Liver (tissue), 9 donors: Measurements from ENCODE around the gene ALDH1A1. TPM values are rescaled to one million over a fixed set of nuclear protein-coding genes. Genes with fewer than 3 reads are reported as not detected.

Experiments used
- DNase-seq: peaks from one replicate; pipeline ENCODE4 v3.0.0-alpha.2; 2017; ENCODE audit warnings: low spot score
- H3K27ac ChIP-seq, 2 donors: one replicate each; pipeline ENCODE4 v1.7.0; 2013; ENCODE audit warnings: inconsistent platforms in 2 of 2, low read length in 2 of 2, control low read depth in 1 of 2, low read depth in 1 of 2, mild to moderate bottlenecking in 1 of 2
- H3K27me3 ChIP-seq, 4 donors: one replicate each; pipeline versions ENCODE4 v1.6.1 to v1.7.0; 2013; ENCODE audit warnings: low read length in 3 of 4, inconsistent platforms in 1 of 4, mild to moderate bottlenecking in 1 of 4, moderate library complexity in 1 of 4; ENCODE audit not compliant: control insufficient read depth in 4 of 4, insufficient read depth in 4 of 4
- H3K36me3 ChIP-seq, 4 donors: one replicate each; pipeline versions ENCODE4 v1.6.1 to v1.7.0; 2013; ENCODE audit warnings: low read length in 3 of 4, mild to moderate bottlenecking in 3 of 4, low read depth in 1 of 4, moderate library complexity in 1 of 4; ENCODE audit not compliant: control insufficient read depth in 4 of 4, insufficient read depth in 3 of 4
- H3K4me1 ChIP-seq, 4 donors: one replicate each; pipeline versions ENCODE4 v1.6.1 to v1.7.0; 2013; ENCODE audit warnings: low read length in 3 of 4, mild to moderate bottlenecking in 3 of 4, moderate library complexity in 1 of 4; ENCODE audit not compliant: control insufficient read depth in 4 of 4, insufficient read depth in 4 of 4
- H3K4me3 ChIP-seq, 3 donors: one replicate each; pipeline versions ENCODE4 v1.6.1 to v1.7.0; 2013; ENCODE audit warnings: low read length in 3 of 3, control low read depth in 1 of 3, low read depth in 1 of 3, mild to moderate bottlenecking in 1 of 3
- H3K9ac ChIP-seq, 2 donors: one replicate each; pipeline ENCODE4 v1.7.0; 2013; ENCODE audit warnings: low read length in 2 of 2, mild to moderate bottlenecking in 2 of 2, moderate library complexity in 2 of 2, control low read depth in 1 of 2, low read depth in 1 of 2
- H3K9me3 ChIP-seq, 4 donors: one replicate each; pipeline versions ENCODE4 v1.6.1 to v1.7.0; 2013; ENCODE audit warnings: low read length in 3 of 4; ENCODE audit not compliant: control insufficient read depth in 4 of 4
- ATF3 ChIP-seq: IDR thresholded peaks from 2 replicates; pipeline ENCODE4 v1.6.1; 2016; ENCODE audit warnings: antibody characterized with exemption
- CTCF ChIP-seq: fragments of 150-350 bp; IDR thresholded peaks from 2 replicates; pipeline ENCODE4 v1.5.1; 2017; ENCODE audit warnings: improper control_type of control experiment, low read depth, low read length; ENCODE audit not compliant: missing input control
- EGR1 ChIP-seq, 2 donors: IDR thresholded peaks; 2 replicates each; pipeline ENCODE4 v1.6.1; 2016 to 2018; ENCODE audit warnings: antibody characterized with exemption in 2 of 2, low read depth in 2 of 2
- FOXA1 ChIP-seq: IDR thresholded peaks from 2 replicates; pipeline ENCODE4 v1.6.1; 2016; ENCODE audit warnings: antibody characterized with exemption
- FOXA2 ChIP-seq: IDR thresholded peaks from 2 replicates; pipeline ENCODE4 v1.6.1; 2016; ENCODE audit warnings: antibody characterized with exemption
- GABPA ChIP-seq, 2 donors: IDR thresholded peaks in 1 of 2; conservative IDR thresholded peaks in 1 of 2; 2 replicates each; pipeline ENCODE4 v1.6.1; 2016; ENCODE audit warnings: antibody characterized with exemption in 2 of 2, mild to moderate bottlenecking in 1 of 2, moderate library complexity in 1 of 2
- HNF4A ChIP-seq, 2 donors: conservative IDR thresholded peaks; 2 replicates each; pipeline ENCODE4 v1.6.1; 2016; ENCODE audit warnings: antibody characterized with exemption in 2 of 2, mild to moderate bottlenecking in 2 of 2
- HNF4G ChIP-seq: IDR thresholded peaks from 2 replicates; pipeline ENCODE4 v1.6.1; 2016; ENCODE audit warnings: antibody characterized with exemption
- JUND ChIP-seq, 2 donors: IDR thresholded peaks; 2 replicates each; pipeline ENCODE4 v1.6.1; 2016; ENCODE audit warnings: antibody characterized with exemption in 2 of 2
- NR2F2 ChIP-seq: IDR thresholded peaks from 2 replicates; pipeline ENCODE4 v1.6.1; 2016; ENCODE audit warnings: antibody characterized with exemption
- RAD21 ChIP-seq, 2 donors: IDR thresholded peaks; 2 replicates each; pipeline ENCODE4 v1.6.1; 2016; ENCODE audit warnings: antibody characterized with exemption in 2 of 2, mild to moderate bottlenecking in 2 of 2
- REST ChIP-seq: IDR thresholded peaks from 2 replicates; pipeline ENCODE4 v1.6.1; 2016; ENCODE audit warnings: antibody characterized with exemption, mild to moderate bottlenecking
- RXRA ChIP-seq, 2 donors: IDR thresholded peaks; 2 replicates each; pipeline ENCODE4 v1.6.1; 2017 to 2018; ENCODE audit warnings: antibody characterized with exemption in 2 of 2, mild to moderate bottlenecking in 1 of 2
- SP1 ChIP-seq: IDR thresholded peaks from 2 replicates; pipeline ENCODE4 v1.6.1; 2018; ENCODE audit warnings: antibody characterized with exemption, mild to moderate bottlenecking
- TAF1 ChIP-seq: conservative IDR thresholded peaks from 2 replicates; pipeline ENCODE4 v1.6.1; 2016; ENCODE audit warnings: antibody characterized with exemption, mild to moderate bottlenecking
- YY1 ChIP-seq: IDR thresholded peaks from 2 replicates; pipeline ENCODE4 v1.6.1; 2016; ENCODE audit warnings: antibody characterized with exemption, mild to moderate bottlenecking
- ZBTB33 ChIP-seq: IDR thresholded peaks from 2 replicates; pipeline ENCODE4 v1.6.1; 2016; ENCODE audit warnings: antibody characterized with exemption
- WGBS: extraction: QIAGEN DNeasy Blood & Tissue Kit; methylation state at CpG from one replicate; pipeline ENCODE4 v1.1.7; 2013; 5-methylcytosine and 5-hydroxymethylcytosine counted together
- polyA plus RNA-seq, 2 donors: library from polyadenylated mRNA; stranded (reverse) in 1 of 2; unstranded in 1 of 2; fragments of 200-250 nt in 1 of 2; fragments of >200 nt in 1 of 2; fragmentation: Nextera tagmentation in 1 of 2; extraction: Ambion mirVana in 1 of 2; gene quantifications; one replicate each; pipeline versions ENCODE4 v1.2.1 to v1.2.3, GENCODE V29; 2013 to 2015
- total RNA-seq, 2 donors: library from RNA; depleted of rRNA; stranded (reverse); fragments of >200 nt; gene quantifications; one replicate each; pipeline ENCODE4 v1.2.3, GENCODE V29; 2014
- donor health status: healthy.
- donor health status: healthy.
- donor health status: healthy.
- donor health status: healthy.
- donor health status: healthy.

ALDH1A1 gene
- total and polyA plus RNA-seq, 4 donors: 118 to 433 (median 193) TPM

GRCh38 chr9:72931897-72932296 lies 21.0 kb downstream of the ALDH1A1 start:
- no peaks in the 10 kb centered on the region for H3K9me3 ChIP-seq
- H3K27me3 ChIP-seq: no peaks in the 10 kb centered on the region
- no peak for TF ChIP-seq ATF3
- TF ChIP-seq EGR1 (IDR thresholded peaks at IDR 0.05; ENCODE audit: low read depth in 2 of 2): no peak
- TF ChIP-seq JUND (IDR thresholded peaks at IDR 0.05): no peak
- TF ChIP-seq FOXA1: no peak
- TF ChIP-seq FOXA2: no peak
- TF ChIP-seq RXRA (IDR thresholded peaks at IDR 0.05): no peak
- no peak for TF ChIP-seq SP1
- no peak for TF ChIP-seq REST
- no peak for TF ChIP-seq HNF4A (conservative IDR thresholded peaks at IDR 0.05)
- no peak for TF ChIP-seq TAF1
- TF ChIP-seq HNF4G: no peak
- H3K27ac ChIP-seq: no peak overlapping the region
- peaks cover 2 to 35% (median 21%) of the 10 kb centered on the region in 4 donors for H3K36me3 ChIP-seq
- H3K9ac ChIP-seq: no peak overlapping the region
- H3K4me3 ChIP-seq: no peak overlapping the region
- peaks cover 3 to 35% (median 28%) of the 10 kb centered on the region in 4 donors for H3K4me1 ChIP-seq
- no peak for DNase-seq

GRCh38 chr9:72931437-72931836 lies 21.4 kb downstream of the ALDH1A1 start:
- peaks cover 2 to 39% (median 24%) of the 10 kb centered on the region in 4 donors for H3K36me3 ChIP-seq
- H3K27ac ChIP-seq: no peak overlapping the region
- no peak for DNase-seq
- no peaks in the 10 kb centered on the region for H3K27me3 ChIP-seq
- no peak for TF ChIP-seq HNF4A (conservative IDR thresholded peaks at IDR 0.05)
- no peak for TF ChIP-seq GABPA (IDR thresholded peaks at IDR 0.05 in 1 of 2, conservative IDR thresholded peaks at IDR 0.05 in 1 of 2)
- no peak for TF ChIP-seq SP1
- TF ChIP-seq ZBTB33: no peak
- no peak for TF ChIP-seq ATF3
- TF ChIP-seq NR2F2: no peak
- no peak for TF ChIP-seq HNF4G
- TF ChIP-seq RXRA (IDR thresholded peaks at IDR 0.05): no peak
- no peak for TF ChIP-seq REST
- TF ChIP-seq RAD21 (IDR thresholded peaks at IDR 0.05): no peak
- no peak for TF ChIP-seq FOXA2
- no peak for TF ChIP-seq YY1
- TF ChIP-seq FOXA1: no peak
- no peak for TF ChIP-seq CTCF
- TF ChIP-seq EGR1 (IDR thresholded peaks at IDR 0.05; ENCODE audit: low read depth in 2 of 2): no peak
- TF ChIP-seq TAF1: no peak
- no peak overlapping the region for H3K4me3 ChIP-seq
- WGBS: 75% methylated on average over 1 of the region's 1 CpG
- no peak overlapping the region for H3K9ac ChIP-seq
- no peaks in the 10 kb centered on the region for H3K9me3 ChIP-seq
- peaks cover 3 to 34% (median 26%) of the 10 kb centered on the region in 4 donors for H3K4me1 ChIP-seq
